ENCODE data around the gene PARL.

- TF ChIP-seq, protein P1, sequence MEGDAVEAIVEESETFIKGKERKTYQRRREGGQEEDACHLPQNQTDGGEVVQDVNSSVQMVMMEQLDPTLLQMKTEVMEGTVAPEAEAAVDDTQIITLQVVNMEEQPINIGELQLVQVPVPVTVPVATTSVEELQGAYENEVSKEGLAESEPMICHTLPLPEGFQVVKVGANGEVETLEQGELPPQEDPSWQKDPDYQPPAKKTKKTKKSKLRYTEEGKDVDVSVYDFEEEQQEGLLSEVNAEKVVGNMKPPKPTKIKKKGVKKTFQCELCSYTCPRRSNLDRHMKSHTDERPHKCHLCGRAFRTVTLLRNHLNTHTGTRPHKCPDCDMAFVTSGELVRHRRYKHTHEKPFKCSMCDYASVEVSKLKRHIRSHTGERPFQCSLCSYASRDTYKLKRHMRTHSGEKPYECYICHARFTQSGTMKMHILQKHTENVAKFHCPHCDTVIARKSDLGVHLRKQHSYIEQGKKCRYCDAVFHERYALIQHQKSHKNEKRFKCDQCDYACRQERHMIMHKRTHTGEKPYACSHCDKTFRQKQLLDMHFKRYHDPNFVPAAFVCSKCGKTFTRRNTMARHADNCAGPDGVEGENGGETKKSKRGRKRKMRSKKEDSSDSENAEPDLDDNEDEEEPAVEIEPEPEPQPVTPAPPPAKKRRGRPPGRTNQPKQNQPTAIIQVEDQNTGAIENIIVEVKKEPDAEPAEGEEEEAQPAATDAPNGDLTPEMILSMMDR (IDR thresholded peaks at IDR 0.05; ENCODE audit: extremely low read depth in 1 of 2, insufficient read depth in 1 of 2, low read depth in 1 of 2, low read length in 2 of 2) = no peak
- TF ChIP-seq, protein P2, sequence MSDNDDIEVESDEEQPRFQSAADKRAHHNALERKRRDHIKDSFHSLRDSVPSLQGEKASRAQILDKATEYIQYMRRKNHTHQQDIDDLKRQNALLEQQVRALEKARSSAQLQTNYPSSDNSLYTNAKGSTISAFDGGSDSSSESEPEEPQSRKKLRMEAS (IDR thresholded peaks at IDR 0.05; ENCODE audit: insufficient read depth, insufficient read length) = no peak
These were observed 6.6 kb downstream of the PARL start for GRCh38 chr3:183878071-183878470.

Data from endothelial cell of umbilical vein (primary cell).